Effector memory CD4-positive, alpha-beta T cell (primary cell): ENCODE results near the gene FGD4.

ENCODE experiments used
- DNase-seq, 3 donors: peaks; one replicate each; pipeline ENCODE4 v3.0.0-alpha.2; 2020
- H3K27ac ChIP-seq: 2 replicates; pipeline ENCODE4 v1.7.0; 2013; ENCODE audit warnings: mild to moderate bottlenecking, low read length, moderate library complexity; ENCODE audit not compliant: insufficient read depth, poor library complexity, severe bottlenecking
- H3K27me3 ChIP-seq: replicated peaks from 2 replicates; pipeline ENCODE4 v1.7.0; 2013; ENCODE audit warnings: mild to moderate bottlenecking, low read length; ENCODE audit not compliant: insufficient read depth, control insufficient read depth, poor library complexity, severe bottlenecking
- H3K36me3 ChIP-seq: 2 replicates; pipeline ENCODE4 v1.7.0; 2013; ENCODE audit warnings: mild to moderate bottlenecking, low read length, moderate library complexity; ENCODE audit not compliant: control insufficient read depth, insufficient read depth
- H3K4me1 ChIP-seq: 2 replicates; pipeline ENCODE4 v1.7.0; 2013; ENCODE audit warnings: low read length, mild to moderate bottlenecking; ENCODE audit not compliant: control insufficient read depth, insufficient read depth, poor library complexity, severe bottlenecking
- H3K4me3 ChIP-seq: 2 replicates; pipeline ENCODE4 v1.7.0; 2013; ENCODE audit warnings: low read length, low read depth, mild to moderate bottlenecking; ENCODE audit not compliant: insufficient read depth, poor library complexity, severe bottlenecking
- H3K9me3 ChIP-seq: 2 replicates; pipeline ENCODE4 v1.7.0; 2013; ENCODE audit warnings: mild to moderate bottlenecking, low read length, moderate library complexity; ENCODE audit not compliant: control insufficient read depth

Gene FGD4

DNA sequence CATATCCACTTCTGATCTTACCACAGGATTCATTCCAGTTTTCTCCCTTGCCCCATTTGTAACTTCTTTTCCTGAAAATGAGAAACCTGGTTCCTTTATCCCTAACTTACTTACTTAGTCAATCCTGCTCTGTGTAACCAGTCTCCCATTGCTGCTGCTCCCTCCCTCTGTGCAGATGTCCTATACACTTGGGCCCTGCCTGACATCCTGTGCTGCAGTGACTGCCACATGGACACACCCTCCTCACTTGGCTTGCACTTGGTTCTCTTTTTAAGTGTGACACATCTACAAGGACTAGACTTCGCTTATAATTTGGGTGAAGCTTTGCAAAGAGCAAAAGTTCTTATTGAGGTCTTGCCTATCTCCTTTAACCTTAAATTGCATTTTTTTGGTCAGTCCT lies 51.4 kb downstream of the FGD4 start:
- no peak overlapping the region for H3K4me3 ChIP-seq
- no peak for DNase-seq
- H3K27me3 ChIP-seq, result no peaks in the 10 kb centered on the region
- H3K36me3 ChIP-seq, result no peaks in the 10 kb centered on the region
- no peaks in the 10 kb centered on the region for H3K4me1 ChIP-seq
- no peaks in the 10 kb centered on the region for H3K9me3 ChIP-seq
- no peak overlapping the region for H3K27ac ChIP-seq

DNA sequence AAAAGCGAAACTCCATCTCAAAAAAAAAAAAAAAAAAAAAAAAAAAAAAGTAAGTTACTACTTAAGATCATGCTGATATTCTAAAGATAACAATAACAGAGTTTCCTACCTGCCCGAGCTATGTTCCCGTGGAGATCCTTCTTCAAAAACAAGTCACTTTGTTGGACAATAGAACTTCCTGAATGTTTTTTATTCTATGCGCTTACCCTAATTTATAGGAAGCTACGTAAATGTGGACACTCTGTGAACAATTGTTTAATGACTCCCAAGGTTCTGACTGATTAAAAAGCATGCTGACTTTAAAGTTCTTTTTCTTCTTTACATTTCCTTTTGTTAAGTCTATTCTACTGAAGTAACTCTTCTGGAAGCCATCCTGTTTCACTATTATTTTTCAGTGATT lies 52.5 kb downstream of the FGD4 start:
- no peaks in the 10 kb centered on the region for H3K4me1 ChIP-seq

DNA sequence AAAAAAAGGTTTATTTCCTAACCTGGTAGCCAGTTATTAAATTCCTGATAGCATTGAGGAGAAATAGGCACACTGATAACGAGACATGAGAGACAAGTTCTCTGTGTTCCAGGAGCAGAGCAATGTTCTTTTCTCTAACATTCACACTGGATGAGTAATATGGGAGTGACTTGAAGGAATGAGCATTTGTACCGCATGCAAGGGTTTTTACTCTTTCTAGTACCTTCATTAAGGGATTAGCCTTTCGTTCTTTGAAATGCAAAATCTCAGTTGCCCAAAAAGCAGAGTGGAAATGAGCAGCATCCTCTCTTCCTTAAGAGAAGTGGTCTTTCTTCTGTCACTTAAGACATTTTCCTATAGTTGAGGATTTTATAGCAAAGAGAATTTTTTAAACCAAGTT lies 54.7 kb downstream of the FGD4 start:
- no peaks in the 10 kb centered on the region for H3K4me1 ChIP-seq
- no peak overlapping the region for H3K4me3 ChIP-seq
- no peak for DNase-seq
- H3K27me3 ChIP-seq, result no peaks in the 10 kb centered on the region
- H3K9me3 ChIP-seq, result no peaks in the 10 kb centered on the region
- no peak overlapping the region for H3K27ac ChIP-seq
- H3K36me3 ChIP-seq, result no peaks in the 10 kb centered on the region

More for the DNA sequence above, 52.5 kb downstream of the FGD4 start:
- Histone ChIP-seq H3K27me3 (no peaks in the 10 kb centered on the region), H3K27ac (no peak overlapping the region), H3K36me3 (no peaks in the 10 kb centered on the region), H3K9me3 (no peaks in the 10 kb centered on the region), H3K4me3 (no peak overlapping the region)
- no peak for DNase-seq

DNA sequence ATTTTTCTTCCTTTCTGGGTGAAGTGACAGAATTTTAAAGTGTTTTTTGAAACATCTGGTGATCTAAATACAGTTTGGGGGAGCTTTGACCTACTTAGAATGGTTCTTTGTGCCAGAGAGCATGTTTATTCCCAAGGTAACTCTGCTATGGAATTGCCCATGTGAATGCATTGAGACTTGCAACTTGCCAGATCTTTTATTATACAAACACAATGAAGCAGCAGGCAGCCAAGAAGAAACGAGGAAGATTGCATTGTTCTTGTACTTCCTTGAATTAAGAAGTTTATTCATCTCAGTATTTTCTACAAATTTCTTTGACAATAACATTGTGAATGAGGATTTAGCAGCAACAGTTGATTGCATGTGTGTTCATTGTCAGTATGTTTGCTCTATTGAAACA lies 55.5 kb downstream of the FGD4 start:
- no peak overlapping the region for H3K4me3 ChIP-seq
- H3K27me3 ChIP-seq, result no peaks in the 10 kb centered on the region
- H3K4me1 ChIP-seq, result no peaks in the 10 kb centered on the region
- H3K27ac ChIP-seq, result no peak overlapping the region
- H3K9me3 ChIP-seq, result no peaks in the 10 kb centered on the region
- no peak for DNase-seq
- no peaks in the 10 kb centered on the region for H3K36me3 ChIP-seq

DNA sequence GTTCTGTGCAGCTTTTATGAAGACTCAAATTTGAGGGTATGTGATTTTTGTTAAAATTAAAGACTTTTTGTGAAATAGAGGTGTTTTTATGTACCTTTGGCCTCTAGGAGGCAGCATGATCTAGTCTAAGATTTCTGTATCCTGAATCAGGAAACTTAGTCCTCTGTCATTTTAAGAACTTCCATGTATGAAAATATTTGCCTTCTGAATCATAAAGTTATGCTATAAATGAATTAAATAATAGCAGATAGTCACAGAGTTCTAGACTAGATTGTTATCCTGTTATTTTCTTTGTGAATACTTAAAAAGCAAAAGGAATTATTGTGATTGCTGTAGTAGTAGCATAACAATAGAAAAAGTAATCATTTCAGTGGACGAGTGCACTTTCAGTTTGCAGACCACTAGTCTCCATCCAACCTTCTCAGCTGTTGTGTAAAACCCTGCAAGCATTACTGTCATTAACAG lies 56.3 kb downstream of the FGD4 start:
- Histone ChIP-seq H3K36me3 (no peaks in the 10 kb centered on the region), H3K9me3 (no peaks in the 10 kb centered on the region), H3K4me1 (no peaks in the 10 kb centered on the region), H3K4me3 (no peak overlapping the region), H3K27ac (no peak overlapping the region), H3K27me3 (no peaks in the 10 kb centered on the region)
- no peak for DNase-seq

DNA sequence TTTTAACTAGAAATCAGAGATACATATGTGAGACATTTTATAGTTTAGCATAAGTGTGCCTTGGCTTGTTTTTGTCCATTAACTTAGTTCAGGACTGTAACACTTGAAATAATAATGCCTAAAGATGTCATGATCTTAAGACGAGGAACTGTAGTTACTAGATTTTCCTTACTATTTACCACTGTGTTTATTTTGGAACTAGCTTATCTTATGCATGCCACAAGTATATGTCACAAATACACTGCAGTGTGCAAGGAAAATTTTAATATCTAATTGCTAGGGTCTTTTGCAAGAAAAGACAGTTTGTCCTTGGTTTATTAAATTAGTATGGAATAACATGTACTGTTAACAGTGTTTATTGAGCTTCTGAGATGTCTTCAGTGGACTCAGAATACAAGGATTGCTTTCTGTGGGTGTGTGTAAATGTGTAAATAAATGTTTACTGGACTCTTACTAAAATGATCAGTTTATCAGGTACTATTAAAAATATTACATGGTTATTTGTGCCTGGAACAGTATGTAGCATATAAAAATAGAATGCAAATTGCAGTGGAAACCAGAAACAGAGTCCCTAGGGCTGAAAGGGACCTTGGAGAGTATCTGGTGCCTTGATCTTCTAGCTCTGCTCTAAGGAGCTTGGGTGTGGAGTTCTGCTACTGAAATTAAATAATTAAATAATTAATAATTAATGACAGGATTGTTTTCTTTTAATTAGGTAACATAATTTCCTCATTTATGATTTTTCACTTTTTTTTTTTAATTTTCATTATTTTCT lies 58.1 kb downstream of the FGD4 start:
- Histone ChIP-seq H3K9me3 (no peaks in the 10 kb centered on the region), H3K27ac (no peak overlapping the region), H3K4me1 (no peaks in the 10 kb centered on the region), H3K4me3 (no peak overlapping the region), H3K27me3 (no peaks in the 10 kb centered on the region), H3K36me3 (no peaks in the 10 kb centered on the region)
- no peak for DNase-seq

DNA sequence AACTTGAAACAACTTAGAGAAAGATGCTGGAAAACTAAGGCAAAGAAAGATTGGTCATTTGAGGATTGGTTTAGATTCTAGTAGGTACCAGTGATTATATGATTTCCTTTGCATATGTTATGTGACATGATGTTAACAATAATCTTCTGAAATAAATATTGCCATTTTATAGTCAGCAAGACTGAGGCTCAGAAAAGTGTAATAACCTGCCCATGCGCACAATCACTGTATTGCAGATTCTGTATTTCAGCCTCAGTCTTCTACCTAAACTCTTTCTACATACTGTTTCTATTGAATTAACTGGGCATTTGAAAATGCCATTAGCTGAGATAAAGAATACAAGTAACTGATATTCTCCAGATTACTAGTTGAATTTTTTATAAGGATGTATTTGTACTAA lies 61.3 kb downstream of the FGD4 start:
- Histone ChIP-seq H3K9me3 (no peaks in the 10 kb centered on the region), H3K36me3 (no peaks in the 10 kb centered on the region), H3K4me3 (no peak overlapping the region), H3K4me1 (no peaks in the 10 kb centered on the region), H3K27ac (no peak overlapping the region), H3K27me3 (no peaks in the 10 kb centered on the region)
- DNase-seq, result no peak

DNA sequence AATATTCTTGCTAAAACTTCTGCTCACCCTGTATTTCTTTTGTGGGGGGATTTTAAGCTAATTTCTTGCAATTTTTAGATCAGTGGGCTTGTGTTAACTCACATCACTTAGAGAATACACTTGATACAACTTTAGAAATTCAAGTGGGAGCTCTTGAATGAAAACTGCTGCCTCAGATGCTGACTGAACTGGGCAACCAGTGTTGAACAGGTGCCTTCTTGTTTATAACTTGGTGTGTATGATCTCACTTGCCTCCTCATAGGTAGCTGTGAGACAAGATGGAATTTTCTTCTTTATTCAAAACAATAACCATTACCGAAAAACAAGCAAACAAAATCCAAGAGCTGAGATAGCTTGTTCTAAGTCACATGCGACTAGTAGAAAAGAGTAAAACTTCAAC lies 63.5 kb downstream of the FGD4 start:
- Histone ChIP-seq H3K4me1 (no peaks in the 10 kb centered on the region), H3K27me3 (no peaks in the 10 kb centered on the region), H3K36me3 (no peaks in the 10 kb centered on the region), H3K9me3 (no peaks in the 10 kb centered on the region), H3K27ac (no peak overlapping the region), H3K4me3 (no peak overlapping the region)
- DNase-seq, result no peak

DNA sequence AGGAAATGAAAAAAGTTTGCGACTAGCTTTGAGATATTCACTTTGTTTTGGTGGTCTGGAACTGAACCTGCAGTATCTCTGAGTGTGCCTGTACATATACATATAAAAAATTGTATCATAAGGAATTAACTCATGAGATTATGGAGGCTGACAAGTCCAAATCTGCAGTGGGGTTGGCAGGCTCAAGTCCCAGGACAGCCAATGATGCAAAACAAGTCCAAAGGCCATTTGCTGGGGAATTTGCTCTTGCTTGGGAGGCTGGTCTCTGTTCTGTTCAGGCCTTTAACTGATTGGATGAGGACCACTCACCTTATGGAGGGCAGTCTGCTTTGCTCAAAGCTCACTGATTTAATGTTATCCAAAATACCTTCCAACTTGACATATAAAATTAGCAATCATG lies 66.8 kb downstream of the FGD4 start:
- Histone ChIP-seq H3K4me1 (no peaks in the 10 kb centered on the region), H3K36me3 (no peaks in the 10 kb centered on the region), H3K27me3 (no peaks in the 10 kb centered on the region), H3K4me3 (no peak overlapping the region), H3K9me3 (no peaks in the 10 kb centered on the region), H3K27ac (no peak overlapping the region)
- no peak for DNase-seq

DNA sequence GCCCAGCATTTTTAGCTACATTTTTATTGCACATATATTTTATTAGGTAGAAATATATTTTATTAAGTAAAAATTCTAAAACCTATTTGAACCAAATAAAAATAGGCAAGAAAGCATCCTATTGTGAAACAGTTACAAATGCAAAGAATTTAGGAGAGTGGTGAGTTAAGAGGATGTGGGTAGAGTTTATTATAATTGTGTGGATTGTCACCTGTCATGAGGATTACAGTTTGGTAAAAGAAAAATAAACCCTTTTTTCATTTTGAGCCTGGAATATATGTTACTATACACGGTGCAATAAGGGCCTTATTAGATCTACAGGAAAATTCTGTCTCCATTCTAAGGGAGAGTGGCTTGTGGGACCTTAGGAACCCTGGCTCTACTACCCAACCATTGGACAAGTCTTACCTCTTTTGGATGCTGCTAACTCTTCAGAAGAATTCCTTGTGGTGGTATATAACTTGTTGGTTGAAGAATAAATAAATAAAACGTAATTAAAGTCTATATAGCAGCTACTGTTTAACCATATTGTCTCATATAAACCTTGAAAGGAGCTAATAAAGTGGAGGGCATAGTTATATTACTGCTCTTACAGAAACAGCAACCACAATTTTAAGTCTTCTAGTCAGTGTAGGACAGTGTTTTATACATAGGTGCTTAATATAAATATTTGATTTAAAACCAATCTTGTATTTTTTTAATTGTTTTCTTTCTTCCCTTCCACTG lies 67.8 kb downstream of the FGD4 start:
- Histone ChIP-seq H3K4me3 (no peak overlapping the region), H3K27ac (no peak overlapping the region), H3K27me3 (no peaks in the 10 kb centered on the region), H3K36me3 (no peaks in the 10 kb centered on the region), H3K9me3 (no peaks in the 10 kb centered on the region), H3K4me1 (no peaks in the 10 kb centered on the region)
- no peak for DNase-seq
